OCI-LY3 (cell line): Measurements from ENCODE around the gene NCAPG2.

Source experiments
- H2AFZ ChIP-seq: fragments of 200-600, 300-600 bp; shearing (Covaris generic); 2 replicates; pipeline ENCODE4 v1.6.0; 2014; ENCODE audit warnings: antibody characterized with exemption, low read depth, low read length
- H3K27ac ChIP-seq: fragments of 200-600, 300-600 bp; sonication (generic); 2 replicates; pipeline ENCODE4 v1.5.1; 2014; ENCODE audit warnings: mild to moderate bottlenecking, low read length, moderate library complexity, mixed read lengths
- H3K27me3 ChIP-seq: fragments of 200-600, 300-600 bp; sonication (generic); 2 replicates; pipeline ENCODE4 v1.6.1; 2014; ENCODE audit warnings: low read depth, low read length, mixed read lengths
- H3K36me3 ChIP-seq: fragments of 200-600, 300-600 bp; sonication (generic); replicated peaks from 2 replicates; pipeline ENCODE3; 2014; ENCODE audit warnings: low read depth, low read length, mixed read lengths
- H3K4me1 ChIP-seq: fragments of 300-600, 200-600 bp; sonication (generic); 2 replicates; pipeline ENCODE4 v1.6.1; 2014; ENCODE audit warnings: low read length, mixed read lengths
- H3K4me2 ChIP-seq: fragments of 200-600, 300-600 bp; sonication (generic); 2 replicates; pipeline ENCODE4 v1.6.1; 2014; ENCODE audit warnings: low read length, mixed read lengths
- H3K4me3 ChIP-seq: fragments of 300-600, 200-600 bp; sonication (generic); 2 replicates; pipeline ENCODE4 v1.5.1; 2014; ENCODE audit warnings: antibody characterized with exemption, mild to moderate bottlenecking, low read length, moderate library complexity
- H3K79me2 ChIP-seq: fragments of 300-600, 200-600 bp; shearing (Covaris generic); 2 replicates; pipeline ENCODE4 v1.6.1; 2014; ENCODE audit warnings: mild to moderate bottlenecking, low read length, mixed read lengths
- H3K9ac ChIP-seq: fragments of 300-600, 200-600 bp; shearing (Covaris generic); 2 replicates; pipeline ENCODE4 v1.6.0; 2014; ENCODE audit warnings: mild to moderate bottlenecking, low read length, moderate library complexity
- H3K9me3 ChIP-seq: fragments of 200-600, 300-600 bp; shearing (Covaris generic); 2 replicates; pipeline ENCODE4 v1.6.1; 2014; ENCODE audit warnings: low read length, mixed read lengths; ENCODE audit not compliant: insufficient read depth
- H4K20me1 ChIP-seq: fragments of 200-600, 300-600 bp; sonication (generic); 2 replicates; pipeline ENCODE4 v1.6.1; 2016; ENCODE audit warnings: low read length, mixed read lengths; ENCODE audit not compliant: insufficient read depth
- CTCF ChIP-seq: fragments of 200-600, 300-600 bp; sonication (generic); IDR thresholded peaks from 2 replicates; pipeline ENCODE4 v1.5.1; 2014; ENCODE audit warnings: antibody characterized with exemption, low read length, low read depth
- EZH2phosphoT487 ChIP-seq: fragments of 200-600 bp; shearing (Covaris generic); IDR thresholded peaks from 2 replicates; pipeline ENCODE4 v1.6.1; 2018; ENCODE audit warnings: antibody characterized with exemption, mixed run types, low read depth

Gene NCAPG2

GRCh38 chr7:158589653-158590052 is 115.0 kb downstream of the NCAPG2 start:
- Histone ChIP-seq H3K9ac (no peak overlapping the region), H4K20me1 (no peaks in the 10 kb centered on the region), H3K27me3 (no peaks in the 10 kb centered on the region), H3K4me3 (no peak overlapping the region), H3K4me1 (no peaks in the 10 kb centered on the region), H3K9me3 (no peaks in the 10 kb centered on the region), H2AFZ (no peak overlapping the region), H3K79me2 (no peaks in the 10 kb centered on the region), H3K36me3 (no peaks in the 10 kb centered on the region), H3K4me2 (no peak overlapping the region), H3K27ac (no peak overlapping the region)
- TF ChIP-seq EZH2phosphoT487 (no peak), CTCF (no peak)

DNA sequence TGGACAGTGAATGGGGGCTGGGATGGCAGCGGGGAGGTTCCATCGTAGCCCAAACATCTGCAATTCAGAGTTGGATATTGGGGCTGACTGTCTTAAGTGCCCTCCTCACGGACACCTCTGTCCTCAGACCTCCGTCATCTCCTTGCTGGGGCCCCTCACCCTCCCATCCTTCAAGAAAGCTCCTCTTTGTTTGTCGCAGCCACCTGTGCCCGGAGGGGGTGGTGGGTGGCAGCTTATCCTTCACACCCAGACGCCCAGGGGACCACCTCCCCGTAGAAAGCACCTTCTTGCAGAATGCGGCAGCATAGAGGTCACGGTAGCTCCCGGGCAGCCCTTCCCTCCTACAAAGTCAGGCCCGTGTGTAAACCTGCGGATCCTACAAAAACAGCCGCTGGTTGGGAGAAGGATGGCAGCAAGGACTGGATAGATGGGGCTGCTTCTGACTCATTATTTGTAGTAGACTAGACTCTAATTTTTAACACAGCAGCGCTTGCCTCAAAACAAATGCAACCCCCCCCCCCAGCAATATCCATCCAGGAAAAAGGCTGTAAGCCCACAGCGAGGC is 115.6 kb downstream of the NCAPG2 start:
- H3K36me3 ChIP-seq, result no peaks in the 10 kb centered on the region
- no peak overlapping the region for H2AFZ ChIP-seq
- TF ChIP-seq EZH2phosphoT487 (no peak), CTCF (no peak)
- H3K4me2 ChIP-seq, result no peak overlapping the region
- H3K79me2 ChIP-seq, result no peaks in the 10 kb centered on the region
- no peaks in the 10 kb centered on the region for H3K9me3 ChIP-seq
- H3K4me1 ChIP-seq, result no peaks in the 10 kb centered on the region
- H3K4me3 ChIP-seq, result no peak overlapping the region
- H3K27me3 ChIP-seq, result no peaks in the 10 kb centered on the region
- no peaks in the 10 kb centered on the region for H4K20me1 ChIP-seq
- H3K27ac ChIP-seq, result no peak overlapping the region
- no peak overlapping the region for H3K9ac ChIP-seq

DNA sequence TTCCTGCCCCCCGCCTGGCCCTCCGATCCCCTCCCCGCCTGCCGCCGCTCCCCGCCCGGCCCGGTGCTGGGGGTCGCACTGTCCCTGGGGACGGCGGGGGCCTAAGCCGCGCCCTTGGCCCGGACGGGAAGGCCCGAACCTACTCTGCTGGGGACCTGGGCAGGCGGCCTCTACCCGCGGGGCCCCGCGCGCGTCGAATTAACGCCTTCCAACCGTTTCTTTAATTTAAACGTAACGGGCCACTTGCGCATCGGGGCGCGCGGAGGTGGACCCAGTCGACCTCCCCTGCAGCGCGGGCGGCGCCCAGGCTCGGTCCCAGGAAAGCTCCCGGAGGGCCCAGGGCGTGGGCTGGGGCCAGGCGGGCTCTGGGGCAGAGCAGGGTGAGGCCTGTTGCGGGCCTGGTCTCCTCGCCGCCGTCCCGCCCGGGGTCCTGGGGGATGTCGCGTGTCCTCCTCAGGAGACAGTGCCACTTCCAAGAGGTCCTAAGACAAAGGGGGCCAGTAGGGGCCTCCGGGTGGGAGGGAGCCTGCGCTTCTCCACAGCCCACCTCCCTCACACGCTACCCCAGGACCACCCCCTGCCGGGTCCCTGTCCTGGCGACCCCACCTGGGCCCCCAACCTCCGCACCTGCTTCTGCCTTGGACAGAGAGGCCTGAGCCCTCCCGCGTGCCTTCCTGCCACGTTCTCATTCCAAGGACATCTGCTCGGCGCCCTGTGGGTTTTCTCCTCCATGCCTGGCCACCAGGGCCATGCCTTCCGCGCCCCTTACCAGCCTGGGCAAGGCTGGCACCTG is 116.3 kb downstream of the NCAPG2 start:
- H3K4me2 ChIP-seq, result no peak overlapping the region
- H4K20me1 ChIP-seq, result no peaks in the 10 kb centered on the region
- H2AFZ ChIP-seq, result no peak overlapping the region
- no peaks in the 10 kb centered on the region for H3K79me2 ChIP-seq
- H3K4me3 ChIP-seq, result no peak overlapping the region
- no peaks in the 10 kb centered on the region for H3K9me3 ChIP-seq
- no peak for TF ChIP-seq EZH2phosphoT487
- H3K27ac ChIP-seq, result no peak overlapping the region
- no peaks in the 10 kb centered on the region for H3K27me3 ChIP-seq
- H3K36me3 ChIP-seq, result no peaks in the 10 kb centered on the region
- H3K9ac ChIP-seq, result no peak overlapping the region
- H3K4me1 ChIP-seq, result no peaks in the 10 kb centered on the region

DNA sequence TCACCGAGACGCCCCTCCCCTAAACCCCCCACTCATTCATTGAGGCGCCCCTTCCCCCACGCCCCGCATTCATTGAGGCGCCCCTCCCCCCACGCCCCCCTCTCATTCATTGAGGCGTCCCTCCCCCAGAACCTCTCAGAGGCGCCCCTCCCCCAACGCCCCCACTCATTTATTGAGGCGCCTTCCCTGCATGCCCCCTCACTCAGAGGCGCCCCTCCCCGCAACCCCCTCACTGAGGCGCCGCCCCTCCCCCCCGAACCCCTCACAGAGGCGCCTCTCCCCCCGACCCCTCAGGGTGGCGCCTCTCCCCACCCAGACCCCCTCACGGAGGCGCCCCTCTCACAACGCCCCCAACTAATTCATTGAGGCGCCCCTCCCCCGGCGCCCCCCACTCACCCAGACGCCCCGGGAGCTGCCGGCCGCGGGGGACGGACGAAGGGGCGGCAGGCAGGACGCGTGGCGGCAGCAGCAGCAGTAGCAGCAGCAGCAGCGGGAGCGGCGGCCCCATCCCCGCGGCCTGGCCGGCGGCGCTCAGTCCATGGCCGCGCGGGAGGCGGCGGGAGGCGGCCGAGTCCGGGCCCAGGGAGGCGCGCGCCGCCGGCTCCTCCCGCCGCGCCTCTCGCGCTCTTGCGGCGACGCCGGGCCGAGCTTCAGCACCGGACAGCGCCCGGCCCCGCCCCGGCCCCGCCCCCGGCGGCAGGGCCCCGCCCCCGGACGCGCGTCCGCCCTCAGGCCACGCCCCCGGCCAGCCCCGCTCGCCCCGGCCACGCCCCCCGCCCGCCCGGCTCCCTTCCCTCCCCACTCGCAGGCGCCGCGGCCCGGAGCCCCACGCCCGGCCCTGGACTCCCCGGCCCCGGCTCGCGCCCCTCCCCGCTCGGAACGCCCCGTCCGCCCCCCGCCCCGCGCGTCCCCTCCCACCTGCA is 117.2 kb downstream of the NCAPG2 start, which contains the start of gene PTPRN2:
TSS of gene PTPRN2 (minus strand) at position 662 of the 923 bp plus-strand sequence.
- Histone ChIP-seq H3K27me3 (0 out of 2 replicates have a peak, but pooled peaks cover 4% of the 10 kb centered on the region), H2AFZ (no peak within 1 kb of the TSS), H3K36me3 (no peaks in the 10 kb centered on the region), H3K9ac (no peak within 1 kb of the TSS), H3K4me1 (no peaks in the 10 kb centered on the region), H3K27ac (no peak within 1 kb of the TSS), H3K9me3 (no peaks in the 10 kb centered on the region), H4K20me1 (no peaks in the 10 kb centered on the region), H3K4me2 (no peak within 1 kb of the TSS), H3K4me3 (no peak within 1 kb of the TSS), H3K79me2 (no peaks in the 10 kb centered on the region)
- TF ChIP-seq CTCF (no peak), EZH2phosphoT487 (no peak)
